H4 (cell line): ENCODE measurements around the gene B9D2. TPM values are rescaled to one million over a fixed set of nuclear protein-coding genes. Genes with fewer than 3 reads are reported as not detected.
"Not testable (repeated sequence)": the region's sequence is repeated elsewhere in the genome, so short reads cannot be mapped to it uniquely, and the experiment has no call there.

Experiments used
- DNase-seq: peaks from one replicate; pipeline ENCODE4 v3.0.0-alpha.2; 2015; ENCODE audit warnings: low spot score
- total RNA-seq: library from RNA; depleted of rRNA; stranded (reverse); fragments of >200 nt; shearing (Covaris generic); gene quantifications from 2 replicates; pipeline ENCODE4 v1.2.3, GENCODE V29; 2014

The B9D2 gene
- total RNA-seq, 1 experiment from 2014 or later, result 7.5 TPM

DNA sequence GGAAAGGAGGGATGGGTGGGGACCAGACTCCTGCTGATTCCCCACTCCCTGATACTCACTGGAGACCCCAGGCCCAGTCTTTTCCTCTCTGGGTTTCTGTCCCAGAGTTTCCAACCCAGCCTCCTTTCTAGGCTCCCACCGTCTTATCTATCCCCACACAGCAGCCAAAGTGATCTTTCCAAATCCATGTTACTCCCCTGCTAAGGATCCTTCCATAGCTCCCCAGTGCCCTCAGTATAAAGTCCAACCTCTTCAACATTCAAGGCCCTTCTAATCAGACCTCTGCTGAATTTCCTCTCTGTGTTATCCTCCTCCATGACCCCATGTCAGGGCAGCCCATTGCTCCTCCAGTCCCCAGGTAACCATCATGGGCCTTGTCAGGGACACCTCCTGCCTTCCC, 8.9 kb downstream of the B9D2 start:
- DNase-seq, result no peak

DNA sequence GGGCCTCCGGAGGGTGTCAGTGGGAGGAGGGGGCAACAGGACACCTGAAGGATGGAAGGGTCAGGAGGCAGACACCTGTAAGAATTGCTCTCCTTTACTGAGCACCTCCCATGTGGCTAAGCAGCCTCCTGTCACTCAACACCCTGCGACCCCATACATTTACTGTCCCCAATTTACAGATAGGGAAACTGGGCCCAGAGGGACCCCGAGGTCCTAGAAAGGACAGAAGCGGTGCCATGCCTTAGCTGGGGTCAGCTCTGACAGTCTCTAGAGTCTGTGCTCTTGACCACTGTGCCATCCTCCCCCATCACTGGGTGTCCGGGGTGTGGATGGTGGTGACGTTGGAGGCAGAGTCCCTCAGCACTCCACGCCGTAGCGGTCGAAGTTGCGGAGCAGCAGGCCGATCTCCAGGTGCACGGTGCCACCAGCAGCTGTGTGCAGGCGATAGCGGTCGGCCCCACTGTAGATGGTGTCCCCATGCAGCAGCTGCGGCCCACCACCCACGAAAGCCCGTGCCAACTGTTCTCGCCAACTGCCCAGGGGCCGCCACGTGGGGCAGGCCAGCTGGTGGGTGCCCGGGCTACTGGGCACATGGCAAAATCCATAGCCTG, 9.5 kb downstream of the B9D2 start:
- DNase-seq, result no peak

DNA sequence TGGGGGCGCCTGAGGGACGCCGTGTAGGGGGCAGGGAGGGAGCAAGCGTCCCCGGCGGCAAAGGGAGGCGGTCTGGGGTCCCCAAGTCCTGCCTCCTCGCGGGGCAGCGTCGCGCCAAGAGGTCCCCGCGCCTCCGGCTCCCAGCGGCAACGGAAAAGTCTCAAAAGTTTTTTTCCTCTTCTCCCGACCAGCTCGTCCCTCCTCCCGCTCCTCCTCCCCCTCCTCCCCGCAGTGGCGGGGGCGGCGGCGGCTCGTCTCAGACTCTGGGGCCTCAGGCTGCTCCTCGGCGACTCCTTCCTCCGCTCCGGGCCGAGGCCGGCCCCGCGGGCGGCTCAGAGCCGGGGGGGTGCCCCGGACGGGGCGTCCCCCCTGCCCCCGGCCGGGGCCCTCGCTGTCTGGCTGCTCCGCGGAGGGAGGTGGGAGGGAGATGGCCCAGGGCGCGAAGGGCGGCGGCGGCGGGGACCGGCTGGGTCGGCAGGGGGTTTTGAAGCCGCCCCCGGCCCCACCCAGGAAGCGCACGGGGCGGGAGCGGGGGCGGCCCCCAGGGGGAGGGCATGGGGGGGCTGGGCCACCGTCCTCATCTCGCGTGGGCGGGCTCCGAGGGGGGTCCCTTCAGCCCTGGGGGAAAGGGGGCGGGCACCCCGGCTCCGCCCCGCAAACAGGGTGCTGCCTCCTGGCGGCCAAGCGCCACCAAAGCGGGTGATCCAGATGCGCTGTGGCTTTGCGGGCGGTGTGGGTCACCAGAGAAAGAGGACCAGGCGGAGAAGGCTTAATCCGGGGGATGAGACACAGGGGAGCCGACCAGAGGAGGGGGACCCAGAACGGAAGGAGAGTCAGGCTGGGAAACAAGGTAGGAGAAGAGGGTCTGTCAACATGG, 10.2 kb downstream of the B9D2 start, which contains the start of gene TGFB1:
TGFB1 (minus strand) TSS at position 457 of the 877 bp plus-strand sequence. CDS start 878 bp downstream, outside the sequence.
- peak; percentile 80 for DNase-seq

DNA sequence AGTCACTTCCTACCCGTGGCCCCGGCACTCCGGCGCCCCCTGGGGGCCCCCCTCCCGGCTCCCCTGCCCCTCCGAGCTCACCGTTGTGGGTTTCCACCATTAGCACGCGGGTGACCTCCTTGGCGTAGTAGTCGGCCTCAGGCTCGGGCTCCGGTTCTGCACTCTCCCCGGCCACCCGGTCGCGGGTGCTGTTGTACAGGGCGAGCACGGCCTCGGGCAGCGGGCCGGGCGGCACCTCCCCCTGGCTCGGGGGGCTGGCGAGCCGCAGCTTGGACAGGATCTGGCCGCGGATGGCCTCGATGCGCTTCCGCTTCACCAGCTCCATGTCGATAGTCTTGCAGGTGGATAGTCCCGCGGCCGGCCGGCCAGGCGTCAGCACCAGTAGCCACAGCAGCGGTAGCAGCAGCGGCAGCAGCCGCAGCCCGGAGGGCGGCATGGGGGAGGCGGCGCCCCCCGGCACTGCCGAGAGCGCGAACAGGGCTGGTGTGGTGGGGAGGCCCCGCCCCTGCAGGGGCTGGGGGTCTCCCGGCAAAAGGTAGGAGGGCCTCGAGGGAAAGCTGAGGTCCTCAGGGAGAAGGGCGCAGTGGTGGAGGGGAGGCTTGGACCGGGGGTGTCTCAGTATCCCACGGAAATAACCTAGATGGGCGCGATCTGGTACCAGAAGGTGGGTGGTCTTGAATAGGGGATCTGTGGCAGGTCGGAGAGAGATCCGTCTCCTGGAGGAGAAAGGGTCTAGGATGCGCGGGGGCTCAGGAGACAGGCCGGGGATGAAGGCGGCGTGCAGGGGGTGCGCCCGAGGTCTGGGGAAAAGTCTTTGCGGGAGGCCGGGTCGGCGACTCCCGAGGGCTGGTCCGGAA, 11.1 kb downstream of the B9D2 start:
- DNase-seq, result no peak

DNA sequence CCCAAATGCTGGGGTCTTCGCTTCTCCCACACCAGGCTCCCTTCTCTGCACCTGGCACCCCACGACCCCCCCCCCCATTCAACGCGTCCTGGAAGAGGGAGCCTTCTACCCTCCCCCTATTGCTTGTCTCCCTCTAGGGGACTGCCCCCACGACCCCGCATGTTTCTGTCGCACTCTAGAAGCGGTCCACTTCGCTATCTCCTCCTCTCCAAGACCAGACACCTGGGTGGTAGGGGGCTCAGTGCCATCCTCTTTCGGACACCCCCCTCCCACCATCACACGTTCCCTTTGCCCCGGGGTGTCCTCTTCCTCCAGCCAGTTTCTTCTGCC, 11.7 kb downstream of the B9D2 start:
- no peak for DNase-seq

DNA sequence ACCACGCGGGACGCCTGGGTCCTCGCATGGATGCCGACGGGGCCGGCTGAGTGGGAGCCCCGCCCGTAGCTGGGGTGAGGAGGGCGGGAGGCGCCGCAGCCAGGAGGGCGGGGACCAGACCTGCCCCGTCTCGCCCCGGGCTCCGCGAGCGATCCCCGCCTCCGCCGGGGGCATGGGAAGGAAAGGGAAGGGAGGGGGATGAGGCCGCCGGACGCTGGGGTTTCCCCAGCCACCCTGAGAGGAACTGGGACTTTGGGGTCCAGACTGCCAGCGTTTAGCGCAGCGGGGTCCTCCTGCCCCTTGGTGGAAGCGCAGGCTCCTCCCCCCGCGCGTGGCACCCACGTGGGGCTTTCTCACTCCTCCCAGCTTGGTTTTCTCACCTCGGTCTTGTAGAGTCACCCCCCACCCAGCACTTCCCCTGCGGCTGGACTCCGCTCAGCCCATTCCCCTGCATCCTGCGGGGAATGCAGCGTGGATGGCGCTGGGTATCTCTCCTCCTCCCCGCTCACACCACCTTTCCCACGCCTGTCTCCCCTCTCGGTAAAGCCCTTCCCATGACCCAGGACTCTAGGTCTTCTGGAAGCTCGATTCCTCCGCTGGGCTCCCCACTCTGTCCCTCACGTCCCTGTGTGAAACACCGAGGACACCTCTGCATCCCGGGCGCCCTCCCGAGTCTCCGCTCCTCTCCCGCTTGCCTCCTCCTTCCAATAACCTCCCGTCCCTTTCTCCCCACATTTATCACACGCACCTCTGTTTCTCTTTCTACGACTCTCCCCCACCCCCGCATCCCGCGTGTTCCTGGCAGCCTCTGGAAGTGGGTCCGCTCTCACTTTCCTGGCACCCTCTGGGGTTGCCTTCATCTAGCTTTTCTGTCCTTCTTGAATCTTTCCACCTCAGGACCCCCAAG, 12.4 kb downstream of the B9D2 start:
- no peak for DNase-seq

DNA sequence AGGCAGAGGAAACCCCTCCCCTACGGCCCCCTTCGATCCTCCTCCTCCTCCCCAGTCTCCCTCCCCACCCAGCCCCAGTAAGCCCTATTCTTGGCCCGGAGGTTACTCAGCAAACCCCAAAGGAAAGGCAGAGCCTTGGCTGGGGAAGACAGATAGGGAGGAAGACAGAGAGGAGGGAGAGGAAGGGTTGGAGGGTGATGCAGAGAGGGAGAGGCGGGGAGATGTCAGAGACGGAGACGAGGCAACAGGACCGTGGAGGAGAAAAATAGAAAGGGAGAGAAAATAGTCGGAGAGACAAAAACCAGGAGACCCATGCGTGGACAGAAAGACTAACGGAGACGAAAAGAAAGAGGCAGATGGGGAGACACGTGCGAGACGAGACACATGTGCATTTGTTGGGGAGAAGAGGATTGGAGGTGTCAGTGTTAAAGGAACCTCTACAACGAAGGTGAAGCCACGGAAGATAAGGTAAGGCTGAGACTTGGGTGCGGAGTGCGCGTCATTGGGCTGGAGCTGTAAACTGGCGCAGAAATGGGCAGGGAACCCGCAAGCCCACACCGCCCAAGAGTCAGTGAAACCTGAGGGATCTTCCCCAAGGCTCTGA, 13.1 kb downstream of the B9D2 start:
- no peak for DNase-seq

DNA sequence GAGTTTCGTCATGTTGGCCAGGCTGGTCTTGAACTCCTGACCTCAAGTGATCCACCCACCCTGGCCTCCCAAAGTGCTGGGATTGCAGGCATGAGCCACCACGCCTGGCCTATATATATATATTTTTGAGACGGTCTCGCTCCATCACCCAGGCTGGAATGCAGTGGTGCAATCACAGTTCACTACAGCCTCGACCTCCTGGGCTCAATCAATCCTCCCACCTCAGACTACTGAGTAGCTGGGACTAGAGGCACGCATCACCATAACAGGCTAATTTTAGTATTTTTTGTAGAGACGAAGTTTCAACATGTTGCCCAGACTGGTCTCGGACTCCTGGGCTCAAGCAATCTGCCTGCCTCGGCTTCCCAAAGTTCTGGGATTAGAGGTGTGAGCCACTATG, 17.0 kb downstream of the B9D2 start:
- not testable (repeated sequence) for DNase-seq

DNA sequence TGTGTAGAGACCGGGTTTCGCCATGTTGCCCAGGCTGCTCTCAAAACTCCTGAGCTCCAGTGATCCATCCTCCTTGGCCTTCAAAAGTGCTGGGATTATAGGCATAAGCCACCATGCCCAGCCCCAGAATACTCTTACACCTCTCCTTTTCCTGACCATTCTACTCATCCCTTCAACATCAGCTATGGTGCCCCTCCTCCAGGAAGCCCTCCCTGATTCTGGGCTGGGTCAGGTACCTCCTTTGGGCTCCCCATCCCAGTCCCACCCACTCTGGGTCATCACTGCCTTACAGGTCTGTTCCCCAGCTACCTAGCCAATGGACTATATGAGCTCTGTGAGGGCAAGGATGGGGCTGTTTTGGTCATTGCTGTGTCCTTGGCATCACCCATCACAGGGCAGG, 19.8 kb downstream of the B9D2 start:
- no peak for DNase-seq

DNA sequence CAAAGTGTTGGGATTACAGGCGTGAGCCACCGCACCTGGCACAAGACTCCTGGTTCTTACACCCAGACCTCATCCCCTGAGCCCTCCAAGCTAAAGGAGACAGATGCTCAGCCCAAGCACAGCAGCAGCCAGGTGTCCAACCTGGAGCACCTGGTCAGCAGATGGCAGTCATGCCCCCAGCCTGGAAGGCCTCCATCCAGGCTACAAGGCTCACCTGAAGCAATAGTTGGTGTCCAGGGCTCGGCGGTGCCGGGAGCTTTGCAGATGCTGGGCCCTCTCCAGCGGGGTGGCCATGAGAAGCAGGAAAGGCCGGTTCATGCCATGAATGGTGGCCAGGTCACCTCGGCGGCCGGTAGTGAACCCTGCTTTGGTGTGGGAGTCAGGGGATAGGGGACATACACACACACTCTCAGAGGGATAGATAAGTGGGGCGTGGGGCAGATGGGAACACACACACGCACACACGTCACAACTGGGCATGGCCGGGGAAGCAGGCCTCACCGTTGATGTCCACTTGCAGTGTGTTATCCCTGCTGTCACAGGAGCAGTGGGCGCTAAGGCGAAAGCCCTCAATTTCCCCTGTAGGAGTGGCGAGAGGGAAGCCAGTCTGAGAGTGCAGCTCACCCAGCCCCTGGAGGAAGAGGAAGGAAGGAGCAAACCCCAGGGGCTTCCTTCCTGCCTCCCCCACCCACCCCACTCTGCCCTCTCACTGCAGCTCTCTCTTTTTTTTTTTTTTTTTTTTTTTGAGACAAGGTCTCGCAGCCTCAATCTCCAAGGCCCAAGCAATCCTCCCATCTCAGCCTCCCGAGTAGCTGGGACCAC, 22.1 kb downstream of the B9D2 start:
- no peak for DNase-seq

DNA sequence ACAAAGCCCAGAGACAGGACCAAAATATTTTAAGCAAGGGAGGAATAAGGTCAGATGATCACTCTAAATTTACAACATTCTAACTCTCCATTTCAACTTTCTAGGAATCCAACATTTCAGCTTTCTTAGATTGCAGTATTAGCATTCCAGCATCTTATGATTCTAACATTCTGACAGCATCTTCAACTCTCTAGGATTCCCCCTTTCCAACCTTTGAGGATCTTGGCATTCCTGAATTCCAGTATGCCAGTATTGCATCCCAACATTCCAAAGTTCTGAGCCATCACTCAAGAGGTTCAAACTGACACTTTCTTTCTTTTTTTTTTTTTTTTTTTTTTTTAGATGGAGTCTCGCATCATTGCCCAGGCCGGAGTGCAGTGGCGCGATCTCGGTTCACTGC, 24.0 kb downstream of the B9D2 start:
- no peak for DNase-seq

DNA sequence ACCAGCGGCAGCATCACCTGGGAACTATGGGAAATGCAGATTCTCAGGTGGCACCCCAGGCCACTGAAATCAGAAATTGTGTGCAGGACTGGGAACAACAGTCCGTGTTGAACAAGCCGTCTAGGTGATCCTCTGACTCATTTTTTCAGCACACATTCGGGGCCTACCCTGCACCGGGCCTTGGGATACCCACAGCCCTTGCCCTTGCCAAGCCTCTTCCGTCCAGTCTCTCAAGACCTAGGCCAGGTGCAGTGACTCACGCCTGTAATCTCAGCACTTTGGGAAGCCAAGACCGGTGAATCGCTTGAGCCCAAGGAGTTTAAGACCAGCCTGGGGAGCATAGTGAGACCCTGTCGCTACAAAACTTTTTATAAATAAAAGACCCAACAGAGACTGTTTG, 28.5 kb downstream of the B9D2 start:
- no peak for DNase-seq

DNA sequence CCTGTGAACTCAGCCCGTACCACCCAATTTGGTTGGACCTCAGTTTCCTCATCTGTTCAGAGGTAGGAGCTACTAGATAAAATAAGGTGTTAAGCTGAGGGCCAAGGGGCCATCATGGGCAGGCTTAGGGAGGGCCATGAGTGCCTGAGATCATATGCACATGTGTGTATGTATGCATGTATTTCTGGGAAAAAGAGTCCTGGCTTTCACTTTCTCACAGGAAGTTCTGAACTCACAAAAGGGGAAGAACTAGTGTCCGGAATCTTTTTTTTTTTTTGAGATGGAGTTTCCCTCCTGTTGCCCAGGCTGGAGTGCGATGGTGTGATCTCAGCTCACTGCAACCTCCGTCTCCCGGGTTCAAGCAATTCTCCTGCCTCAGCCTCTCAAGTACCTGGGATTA, 29.2 kb downstream of the B9D2 start:
- no peak for DNase-seq

DNA sequence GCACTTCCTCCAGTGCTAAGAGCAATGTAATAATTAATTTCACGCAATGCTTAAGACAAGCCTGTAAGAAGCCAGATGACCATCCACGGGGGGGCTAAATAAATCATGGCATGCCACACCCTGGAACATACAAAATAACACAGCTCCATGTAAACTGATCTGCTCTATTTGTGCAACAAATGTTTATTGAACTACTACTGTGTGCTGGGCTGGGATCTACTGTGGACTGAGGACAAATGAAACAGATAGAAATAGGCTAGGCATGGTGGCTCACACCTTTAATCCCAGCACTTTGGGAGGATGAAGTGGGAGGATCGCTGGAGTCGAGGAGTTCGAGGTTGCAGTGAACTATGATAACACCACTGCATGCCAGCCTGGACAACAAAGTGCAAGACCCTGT, 31.5 kb downstream of the B9D2 start:
- DNase-seq, result no peak

DNA sequence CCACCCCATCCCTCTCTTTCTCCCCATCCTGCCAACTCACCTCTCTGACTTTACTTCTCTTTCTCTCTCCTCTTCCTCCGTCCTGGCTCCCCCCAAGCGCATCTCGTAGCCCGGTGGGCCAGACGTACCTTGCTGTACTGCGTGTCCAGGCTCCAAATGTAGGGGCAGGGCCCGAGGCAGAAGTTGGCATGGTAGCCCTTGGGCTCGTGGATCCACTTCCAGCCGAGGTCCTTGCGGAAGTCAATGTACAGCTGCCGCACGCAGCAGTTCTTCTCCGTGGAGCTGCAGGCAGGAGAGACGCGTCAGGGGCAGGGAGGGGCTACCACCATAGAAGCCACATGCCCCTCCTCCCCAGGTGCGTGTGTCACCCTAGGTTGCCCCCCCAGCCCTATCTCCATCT, 31.9 kb downstream of the B9D2 start:
- DNase-seq, result no peak

DNA sequence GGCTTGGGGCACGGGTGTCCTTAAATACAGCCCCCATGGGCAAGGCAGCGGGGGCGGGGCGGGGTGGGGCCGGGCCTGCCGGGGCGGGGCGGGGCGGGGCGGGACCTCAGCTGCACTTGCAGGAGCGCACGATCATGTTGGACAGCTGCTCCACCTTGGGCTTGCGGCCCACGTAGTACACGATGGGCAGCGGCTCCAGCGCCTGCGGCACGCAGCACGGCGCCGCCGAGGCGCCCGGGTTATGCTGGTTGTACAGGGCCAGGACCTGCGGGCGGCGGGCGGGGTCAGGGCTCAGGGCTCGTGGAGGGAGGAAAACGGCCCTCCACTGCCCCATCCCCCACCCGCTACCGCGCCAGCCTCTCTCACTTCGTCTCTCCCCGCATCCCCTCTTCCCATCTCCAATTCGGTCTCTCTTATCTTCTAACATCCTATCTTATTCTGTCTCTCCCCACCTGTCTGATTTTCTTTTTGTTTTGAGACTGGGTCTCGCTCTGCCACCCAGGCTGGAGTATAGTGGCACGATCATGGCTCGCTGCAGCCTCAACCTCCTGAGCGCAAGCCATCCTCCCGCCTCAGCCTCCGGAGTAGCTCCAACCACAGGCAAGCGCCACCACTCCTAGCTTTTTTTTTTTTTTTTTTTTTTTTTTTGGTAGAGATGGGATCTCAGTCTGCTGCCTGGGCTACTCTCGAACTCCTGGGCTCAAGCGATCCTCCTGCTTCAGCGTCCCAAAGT, 32.8 kb downstream of the B9D2 start:
- DNase-seq, result no peak

DNA sequence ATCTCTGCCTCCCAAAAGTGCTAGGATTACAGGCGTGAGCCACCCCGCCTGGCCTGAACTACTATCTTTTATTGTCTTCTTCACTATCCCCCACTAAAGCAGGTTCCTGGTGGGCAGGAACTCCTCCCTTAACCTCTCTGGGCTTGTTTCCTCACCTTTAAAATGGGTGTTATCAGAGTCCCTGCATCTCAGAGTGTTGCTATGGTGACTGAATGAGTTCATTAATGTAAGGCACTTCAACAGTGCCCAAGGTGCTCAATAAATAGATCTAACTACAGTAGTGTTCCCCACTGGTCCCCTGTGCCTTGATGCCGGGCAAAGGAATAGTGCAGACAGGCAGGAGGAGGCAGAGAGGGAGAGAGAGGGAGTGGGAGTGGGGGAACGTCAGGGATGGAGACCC, 33.5 kb downstream of the B9D2 start:
- no peak for DNase-seq

DNA sequence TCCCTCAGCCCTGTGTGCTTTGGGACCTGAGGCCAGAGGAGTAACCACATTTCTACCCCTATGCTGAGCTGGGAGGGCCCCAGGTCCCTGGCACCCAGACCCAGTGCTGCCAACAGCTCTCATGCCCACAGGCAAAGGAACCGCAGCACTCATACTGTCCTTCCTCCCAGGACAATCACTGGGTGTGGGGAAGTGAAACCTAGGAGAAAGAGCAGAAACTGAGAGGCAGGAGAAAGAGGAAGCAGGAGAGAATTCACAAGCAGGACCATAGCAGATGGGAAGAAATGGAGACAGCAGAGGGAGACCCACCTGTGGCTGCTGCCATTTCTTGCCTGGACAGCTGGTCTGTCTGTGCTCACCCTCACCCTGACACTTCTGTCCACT, 35.1 kb downstream of the B9D2 start:
- no peak for DNase-seq

DNA sequence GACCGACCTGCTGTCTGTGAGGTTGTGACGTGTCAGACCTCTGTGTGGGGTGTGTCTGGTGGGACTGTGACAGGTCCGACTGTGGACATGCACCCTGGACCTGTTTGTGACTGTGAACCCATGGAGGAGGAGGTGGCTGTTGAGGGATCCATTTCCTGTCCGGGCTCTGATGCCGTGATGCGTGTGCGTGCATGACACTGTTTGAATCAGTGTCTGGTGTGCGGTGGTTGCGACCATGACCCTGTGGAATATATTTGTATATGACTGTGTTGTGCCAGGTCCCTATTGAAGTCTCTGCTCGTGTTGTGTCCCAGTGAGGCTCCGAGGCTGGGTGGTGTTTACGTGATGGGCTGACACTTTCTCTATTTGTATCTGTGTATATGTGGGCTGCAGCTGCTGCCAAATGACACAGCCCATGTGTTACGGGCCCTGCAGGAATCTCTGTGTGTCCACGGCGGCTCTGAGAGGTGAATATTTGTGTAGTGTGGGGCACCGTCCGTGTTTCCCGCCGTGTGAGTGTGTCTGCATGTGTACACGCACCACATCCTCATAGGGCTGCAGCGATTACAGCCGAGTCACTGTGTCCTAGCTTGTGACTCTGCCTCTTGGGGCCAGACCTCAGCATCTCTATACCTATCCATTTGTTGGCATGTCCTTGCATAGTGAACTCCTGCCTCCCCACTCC, 35.6 kb downstream of the B9D2 start:
- DNase-seq, result no peak
